ENCODE results near the gene RPL15.

DNA sequence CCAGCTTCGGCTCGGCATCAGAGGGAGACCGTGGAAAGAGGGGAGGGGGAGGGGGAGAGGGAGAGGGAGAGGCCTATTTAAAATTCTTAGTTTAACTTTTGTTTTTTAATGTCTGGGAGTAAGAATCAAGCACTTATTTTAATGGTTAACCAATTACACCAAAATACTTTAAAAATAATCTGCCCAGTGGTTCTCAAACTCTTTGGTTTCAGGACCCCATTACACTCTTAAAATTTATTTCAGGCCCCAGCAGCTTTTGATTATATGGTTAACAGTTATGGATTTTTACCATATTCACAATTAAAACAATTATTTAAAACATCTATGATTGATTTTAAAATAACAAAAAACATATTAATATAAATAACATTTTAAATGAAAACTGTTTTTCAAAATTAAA is 44.6 kb upstream of the RPL15 start:
- TF ChIP-seq, protein P1, sequence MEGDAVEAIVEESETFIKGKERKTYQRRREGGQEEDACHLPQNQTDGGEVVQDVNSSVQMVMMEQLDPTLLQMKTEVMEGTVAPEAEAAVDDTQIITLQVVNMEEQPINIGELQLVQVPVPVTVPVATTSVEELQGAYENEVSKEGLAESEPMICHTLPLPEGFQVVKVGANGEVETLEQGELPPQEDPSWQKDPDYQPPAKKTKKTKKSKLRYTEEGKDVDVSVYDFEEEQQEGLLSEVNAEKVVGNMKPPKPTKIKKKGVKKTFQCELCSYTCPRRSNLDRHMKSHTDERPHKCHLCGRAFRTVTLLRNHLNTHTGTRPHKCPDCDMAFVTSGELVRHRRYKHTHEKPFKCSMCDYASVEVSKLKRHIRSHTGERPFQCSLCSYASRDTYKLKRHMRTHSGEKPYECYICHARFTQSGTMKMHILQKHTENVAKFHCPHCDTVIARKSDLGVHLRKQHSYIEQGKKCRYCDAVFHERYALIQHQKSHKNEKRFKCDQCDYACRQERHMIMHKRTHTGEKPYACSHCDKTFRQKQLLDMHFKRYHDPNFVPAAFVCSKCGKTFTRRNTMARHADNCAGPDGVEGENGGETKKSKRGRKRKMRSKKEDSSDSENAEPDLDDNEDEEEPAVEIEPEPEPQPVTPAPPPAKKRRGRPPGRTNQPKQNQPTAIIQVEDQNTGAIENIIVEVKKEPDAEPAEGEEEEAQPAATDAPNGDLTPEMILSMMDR (IDR thresholded peaks at IDR 0.05): no peak
- no peak for TF ChIP-seq POLR2A (IDR thresholded peaks at IDR 0.05)

Measured in tibial nerve (tissue), 3 donors.